Upper lobe of left lung (tissue), 6 donors: Measurements from ENCODE around the gene RAI1. TPM values are rescaled to one million over a fixed set of nuclear protein-coding genes. Genes with fewer than 3 reads are reported as not detected.

ENCODE experiments used
- ATAC-seq, 2 donors: fragments of 200-7000 bp; cut with Tn5 transposase; one replicate each; pipeline ENCODE4 v1.9.1; 2022; ENCODE audit warnings: mild to moderate bottlenecking in 2 of 2, moderate library complexity in 2 of 2; ENCODE audit not compliant: low FRiP score in 2 of 2
- DNase-seq, 2 donors: peaks; one replicate each; pipeline ENCODE4 v3.0.0-alpha.2; 2019 to 2020
- H3K27ac ChIP-seq, 4 donors: fragments of 200-600 bp; sonication (generic); one replicate each; pipeline ENCODE4 v1.5.1; 2016 to 2019
- H3K27me3 ChIP-seq, 4 donors: fragments of 200-600 bp; sonication (generic); one replicate each; pipeline ENCODE4 v1.5.1; 2017 to 2019
- H3K36me3 ChIP-seq, 4 donors: fragments of 200-600 bp; sonication (generic); one replicate each; pipeline ENCODE4 v1.5.1; 2016 to 2019
- H3K4me1 ChIP-seq, 4 donors: fragments of 200-600 bp; sonication (generic); one replicate each; pipeline ENCODE4 v1.5.1; 2018 to 2019
- H3K4me3 ChIP-seq, 4 donors: fragments of 200-600 bp; sonication (generic); one replicate each; pipeline ENCODE4 v1.5.1; 2017 to 2019; ENCODE audit warnings: mild to moderate bottlenecking in 2 of 4, moderate library complexity in 1 of 4
- H3K9me3 ChIP-seq, 4 donors: fragments of 200-600 bp; sonication (generic); one replicate each; pipeline ENCODE4 v1.5.1; 2018 to 2019
- EP300 ChIP-seq, 4 donors: sonication (generic); formaldehyde crosslinking; IDR thresholded peaks; one replicate each; pipeline ENCODE4 v1.5.1; 2017; ENCODE audit warnings: antibody characterized with exemption in 4 of 4, control low read depth in 2 of 4
- POLR2A ChIP-seq, 4 donors: fragments of 450-650 bp; IDR thresholded peaks; one replicate each; pipeline ENCODE4 v1.5.1; 2016 to 2017; ENCODE audit warnings: antibody characterized with exemption in 4 of 4, mild to moderate bottlenecking in 2 of 4
- POLR2AphosphoS5 ChIP-seq, 2 donors: sonication (generic); formaldehyde crosslinking; IDR thresholded peaks; one replicate each; pipeline ENCODE4 v1.5.1; 2017; ENCODE audit warnings: antibody characterized with exemption in 2 of 2
- WGBS, 2 donors: methylation state at CpG; one replicate each; pipeline ENCODE4 v1.1.5; 2017 to 2018; 5-methylcytosine and 5-hydroxymethylcytosine counted together
- total RNA-seq, 6 donors: library from RNA; depleted of rRNA in 4 of 6; stranded (reverse); fragments of >200 nt in 4 of 6; gene quantifications; one replicate each; pipeline versions ENCODE4 v1.1.0 to v1.2.1, GENCODE V29; 2016 to 2021
- TF ChIP-seq, protein P1 (sequence below), 6 experiments: fragments of 450-650 bp in 4 of 6; fragments of 200-600 bp in 2 of 6; sonication (generic) in 2 of 6; IDR thresholded peaks; one replicate each; pipeline ENCODE4 v1.5.1; 2016 to 2019; ENCODE audit warnings: antibody characterized with exemption in 6 of 6
- donor health status: DM: no; HTN: no; CAD: no; lungs with moderate emphysema.
- donor health status: DM: no; HTN: yes; CAD: no; lungs with severe emphysema.

The RAI1 gene
- total RNA-seq, 6 donors from 2014 or later = 33.8 to 76.6 (median 41.2) TPM

- Histone ChIP-seq H3K36me3 (peaks cover 0 to 76% (median 41%) of the 10 kb centered on the region in 4 donors), H3K4me1 (no peaks in the 10 kb centered on the region), H3K4me3 (no peak overlapping the region), H3K9me3 (no peaks in the 10 kb centered on the region), H3K27me3 (no peaks in the 10 kb centered on the region), H3K27ac (no peak overlapping the region)
- TF ChIP-seq, protein P1, sequence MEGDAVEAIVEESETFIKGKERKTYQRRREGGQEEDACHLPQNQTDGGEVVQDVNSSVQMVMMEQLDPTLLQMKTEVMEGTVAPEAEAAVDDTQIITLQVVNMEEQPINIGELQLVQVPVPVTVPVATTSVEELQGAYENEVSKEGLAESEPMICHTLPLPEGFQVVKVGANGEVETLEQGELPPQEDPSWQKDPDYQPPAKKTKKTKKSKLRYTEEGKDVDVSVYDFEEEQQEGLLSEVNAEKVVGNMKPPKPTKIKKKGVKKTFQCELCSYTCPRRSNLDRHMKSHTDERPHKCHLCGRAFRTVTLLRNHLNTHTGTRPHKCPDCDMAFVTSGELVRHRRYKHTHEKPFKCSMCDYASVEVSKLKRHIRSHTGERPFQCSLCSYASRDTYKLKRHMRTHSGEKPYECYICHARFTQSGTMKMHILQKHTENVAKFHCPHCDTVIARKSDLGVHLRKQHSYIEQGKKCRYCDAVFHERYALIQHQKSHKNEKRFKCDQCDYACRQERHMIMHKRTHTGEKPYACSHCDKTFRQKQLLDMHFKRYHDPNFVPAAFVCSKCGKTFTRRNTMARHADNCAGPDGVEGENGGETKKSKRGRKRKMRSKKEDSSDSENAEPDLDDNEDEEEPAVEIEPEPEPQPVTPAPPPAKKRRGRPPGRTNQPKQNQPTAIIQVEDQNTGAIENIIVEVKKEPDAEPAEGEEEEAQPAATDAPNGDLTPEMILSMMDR (IDR thresholded peaks at IDR 0.05) = no peak
- TF ChIP-seq EP300 (IDR thresholded peaks at IDR 0.05) = no peak
- no peak for TF ChIP-seq POLR2A (IDR thresholded peaks at IDR 0.05)
- TF ChIP-seq POLR2AphosphoS5 (IDR thresholded peaks at IDR 0.05) = no peak
- WGBS, 2 donors = 93 to 100% methylated on average over 3 to 12 of the region's 12 CpGs
- peak in 1 of 2 donors; percentile 70 for DNase-seq
- no peak for ATAC-seq
These were observed 119.3 kb downstream of the RAI1 start for GRCh38 chr17:17800504-17801021.

GRCh38 chr17:17801800-17802481, 120.7 kb downstream of the RAI1 start:
- H3K9me3 ChIP-seq = no peaks in the 10 kb centered on the region
- H3K27me3 ChIP-seq = no peaks in the 10 kb centered on the region
- TF ChIP-seq POLR2AphosphoS5 (IDR thresholded peaks at IDR 0.05) (no peak), EP300 (IDR thresholded peaks at IDR 0.05) (no peak), POLR2A (IDR thresholded peaks at IDR 0.05) (no peak)
- TF ChIP-seq, protein P1 (IDR thresholded peaks at IDR 0.05) = no peak
- H3K4me3 ChIP-seq = no peak overlapping the region
- H3K27ac ChIP-seq = no peak overlapping the region
- no peaks in the 10 kb centered on the region for H3K4me1 ChIP-seq
- DNase-seq (no peak), ATAC-seq (no peak)
- 90 to 93% methylated on average over 10 to 13 of the region's 13 CpGs for WGBS, 2 donors
- H3K36me3 ChIP-seq = peaks cover 0 to 71% (median 32%) of the 10 kb centered on the region in 4 donors

- peaks cover 0 to 4% (median under 1%) of the 10 kb centered on the region in 4 donors for H3K4me1 ChIP-seq
- no peaks in the 10 kb centered on the region for H3K27me3 ChIP-seq
- DNase-seq (no peak), ATAC-seq (no peak)
- TF ChIP-seq, protein P1 (IDR thresholded peaks at IDR 0.05) = no peak
- TF ChIP-seq EP300 (IDR thresholded peaks at IDR 0.05) (no peak), POLR2A (IDR thresholded peaks at IDR 0.05) (no peak), POLR2AphosphoS5 (IDR thresholded peaks at IDR 0.05) (no peak)
- no peaks in the 10 kb centered on the region for H3K9me3 ChIP-seq
- peaks cover 0 to 55% (median 16%) of the 10 kb centered on the region in 4 donors for H3K36me3 ChIP-seq
- H3K27ac ChIP-seq = no peak overlapping the region
- H3K4me3 ChIP-seq = no peak overlapping the region
- WGBS, 2 donors = 93 to 95% methylated on average over 3 of the region's 3 CpGs
These were observed 122.7 kb downstream of the RAI1 start for GRCh38 chr17:17804007-17804406.

- DNase-seq (peak in 1 of 2 donors; percentile 61), ATAC-seq (no peak)
- H3K27me3 ChIP-seq = no peaks in the 10 kb centered on the region
- peaks cover 0 to 19% (median 5%) of the 10 kb centered on the region in 4 donors for H3K4me1 ChIP-seq
- peaks cover 0 to 54% (median 22%) of the 10 kb centered on the region in 4 donors for H3K36me3 ChIP-seq
- 79 to 93% methylated on average over 6 to 9 of the region's 9 CpGs for WGBS, 2 donors
- no peak overlapping the region for H3K27ac ChIP-seq
- H3K4me3 ChIP-seq = no peak overlapping the region
- H3K9me3 ChIP-seq = no peaks in the 10 kb centered on the region
- TF ChIP-seq, protein P1 (IDR thresholded peaks at IDR 0.05) = no peak
- TF ChIP-seq POLR2AphosphoS5 (IDR thresholded peaks at IDR 0.05) = no peak
- no peak for TF ChIP-seq EP300 (IDR thresholded peaks at IDR 0.05)
- no peak for TF ChIP-seq POLR2A (IDR thresholded peaks at IDR 0.05)
These were observed 124.3 kb downstream of the RAI1 start for GRCh38 chr17:17805575-17805974.
